GM12878 (cell line): ENCODE data around the gene NDUFB7. TPM values are rescaled to one million over a fixed set of nuclear protein-coding genes. Genes with fewer than 3 reads are reported as not detected.

Source experiments
- CHD2 ChIP-seq: IDR thresholded peaks from 2 replicates; pipeline ENCODE4 v1.6.1; 2011; ENCODE audit warnings: low read depth, low read length, improper control_type of control experiment, borderline replicate concordance
- HCFC1 ChIP-seq: fragments of 150-350 bp; IDR thresholded peaks from 2 replicates; pipeline ENCODE4 v1.6.1; 2014; ENCODE audit warnings: low read length
- HDGF ChIP-seq: fragments of 450-650 bp; IDR thresholded peaks from 2 replicates; pipeline ENCODE4 v1.6.1; 2016; ENCODE audit warnings: antibody characterized with exemption
- IRF3 ChIP-seq: fragments of 450-650 bp; IDR thresholded peaks from 2 replicates; pipeline ENCODE4 v1.6.1; 2014; ENCODE audit warnings: mild to moderate bottlenecking
- KAT2A ChIP-seq: conservative IDR thresholded peaks from 2 replicates; pipeline ENCODE4 v1.6.1; 2011; ENCODE audit warnings: low read depth, low read length; ENCODE audit not compliant: control insufficient read depth
- REST ChIP-seq: IDR thresholded peaks from 2 replicates; pipeline ENCODE4 v1.6.1; 2012; ENCODE audit warnings: mild to moderate bottlenecking, low read depth, low read length
- SMAD5 ChIP-seq: IDR thresholded peaks from 2 replicates; pipeline ENCODE4 v1.6.1; 2016; ENCODE audit warnings: antibody characterized with exemption, low read depth
- SMARCA5 ChIP-seq: fragments of 450-650 bp; IDR thresholded peaks from 2 replicates; pipeline ENCODE4 v1.6.1; 2017; ENCODE audit warnings: mild to moderate bottlenecking
- SREBF1 ChIP-seq: IDR thresholded peaks from 2 replicates; pipeline ENCODE4 v1.6.1; 2012; ENCODE audit warnings: mild to moderate bottlenecking, low read length
- SREBF2 ChIP-seq: IDR thresholded peaks from 2 replicates; pipeline ENCODE4 v1.6.1; 2012; ENCODE audit warnings: mild to moderate bottlenecking, low read length
- TCF12 ChIP-seq: IDR thresholded peaks from 2 replicates; pipeline ENCODE4 v1.6.1; 2011; ENCODE audit warnings: low read depth, mild to moderate bottlenecking, low read length
- ZBED1 ChIP-seq: IDR thresholded peaks from 2 replicates; pipeline ENCODE4 v1.6.1; 2016; ENCODE audit warnings: borderline replicate concordance
- ZNF207 ChIP-seq: fragments of 450-650 bp; IDR thresholded peaks from 2 replicates; pipeline ENCODE4 v1.6.1; 2014; ENCODE audit warnings: antibody characterized with exemption, mild to moderate bottlenecking, borderline replicate concordance
- ZNF592 ChIP-seq: fragments of 450-650 bp; IDR thresholded peaks from 2 replicates; pipeline ENCODE4 v1.6.1; 2017; ENCODE audit warnings: mild to moderate bottlenecking, moderate library complexity
- ZZZ3 ChIP-seq: IDR thresholded peaks from 2 replicates; pipeline ENCODE4 v1.6.1; 2011; ENCODE audit warnings: low read depth; ENCODE audit not compliant: control insufficient read depth, insufficient read length
- polyA plus RNA-seq, 11 experiments: library from polyadenylated mRNA; depleted of rRNA in 4 of 11; unstranded in 6 of 11; stranded (reverse) in 5 of 11; fragments of >200 nt; fragmentation: Nextera tagmentation in 4 of 11; fragmentation: Illumina TruSeq in 1 of 11; extraction: Ambion mirVana in 4 of 11; extraction: Trizol in 1 of 11; gene quantifications; 1 replicate in 1 of 11; 2 replicates in 10 of 11; pipeline versions ENCODE4 v1.2.1 to v1.2.3, GENCODE V29; 2011 to 2016; ENCODE audit warnings: inconsistent platforms in 2 of 11, missing spikeins in 2 of 11, low read depth in 1 of 11
- total RNA-seq, 4 experiments: library from RNA; depleted of rRNA in 3 of 4; stranded (reverse); fragments of >200 nt in 3 of 4; fragmentation: Illumina TruSeq in 1 of 4; extraction: Trizol in 1 of 4; gene quantifications; 2 replicates each; pipeline versions ENCODE4 v1.2.1 to v1.2.3, GENCODE V29; 2013 to 2021
- TF ChIP-seq, protein P1 (sequence below): IDR thresholded peaks from 2 replicates; pipeline ENCODE4 v1.6.1; 2011; ENCODE audit warnings: low read depth, mild to moderate bottlenecking, low read length, moderate library complexity, borderline replicate concordance; ENCODE audit errors: extremely low read depth
- TF ChIP-seq, protein P2 (sequence below): fragments of 450-650 bp; IDR thresholded peaks from 2 replicates; pipeline ENCODE4 v1.6.1; 2017; ENCODE audit warnings: borderline replicate concordance
- TF ChIP-seq, protein P3 (sequence below): fragments of 450-650 bp; IDR thresholded peaks from 2 replicates; pipeline ENCODE4 v1.6.1; 2017; ENCODE audit warnings: antibody characterized with exemption, mild to moderate bottlenecking, moderate library complexity

NDUFB7 gene
- total and polyA plus RNA-seq, 10 of the 15 experiments (the other 5 are each of a cell fraction or from before 2014, with no cell fraction given), result 14.6 to 480 (median 182) TPM

- TF ChIP-seq ZNF592 (0 out of 2 replicates have a peak, but pooled peaks have one; percentile 63), ZNF207 (no peak), ZZZ3 (no peak), HCFC1 (no peak), ZBED1 (peak; percentile 80; the same call in 1 of the 2 replicates), REST (no peak), CHD2 (no peak), IRF3 (no peak), TCF12 (peak; percentile 74; the same call in 1 of the 2 replicates), SMAD5 (no peak), SREBF2 (no peak), SREBF1 (no peak), HDGF (no peak), SMARCA5 (no peak), KAT2A (no peak)
- TF ChIP-seq, protein P1, sequence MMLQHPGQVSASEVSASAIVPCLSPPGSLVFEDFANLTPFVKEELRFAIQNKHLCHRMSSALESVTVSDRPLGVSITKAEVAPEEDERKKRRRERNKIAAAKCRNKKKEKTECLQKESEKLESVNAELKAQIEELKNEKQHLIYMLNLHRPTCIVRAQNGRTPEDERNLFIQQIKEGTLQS, result no peak
- TF ChIP-seq, protein P2, sequence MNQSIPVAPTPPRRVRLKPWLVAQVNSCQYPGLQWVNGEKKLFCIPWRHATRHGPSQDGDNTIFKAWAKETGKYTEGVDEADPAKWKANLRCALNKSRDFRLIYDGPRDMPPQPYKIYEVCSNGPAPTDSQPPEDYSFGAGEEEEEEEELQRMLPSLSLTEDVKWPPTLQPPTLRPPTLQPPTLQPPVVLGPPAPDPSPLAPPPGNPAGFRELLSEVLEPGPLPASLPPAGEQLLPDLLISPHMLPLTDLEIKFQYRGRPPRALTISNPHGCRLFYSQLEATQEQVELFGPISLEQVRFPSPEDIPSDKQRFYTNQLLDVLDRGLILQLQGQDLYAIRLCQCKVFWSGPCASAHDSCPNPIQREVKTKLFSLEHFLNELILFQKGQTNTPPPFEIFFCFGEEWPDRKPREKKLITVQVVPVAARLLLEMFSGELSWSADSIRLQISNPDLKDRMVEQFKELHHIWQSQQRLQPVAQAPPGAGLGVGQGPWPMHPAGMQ, result no peak
- TF ChIP-seq, protein P3, sequence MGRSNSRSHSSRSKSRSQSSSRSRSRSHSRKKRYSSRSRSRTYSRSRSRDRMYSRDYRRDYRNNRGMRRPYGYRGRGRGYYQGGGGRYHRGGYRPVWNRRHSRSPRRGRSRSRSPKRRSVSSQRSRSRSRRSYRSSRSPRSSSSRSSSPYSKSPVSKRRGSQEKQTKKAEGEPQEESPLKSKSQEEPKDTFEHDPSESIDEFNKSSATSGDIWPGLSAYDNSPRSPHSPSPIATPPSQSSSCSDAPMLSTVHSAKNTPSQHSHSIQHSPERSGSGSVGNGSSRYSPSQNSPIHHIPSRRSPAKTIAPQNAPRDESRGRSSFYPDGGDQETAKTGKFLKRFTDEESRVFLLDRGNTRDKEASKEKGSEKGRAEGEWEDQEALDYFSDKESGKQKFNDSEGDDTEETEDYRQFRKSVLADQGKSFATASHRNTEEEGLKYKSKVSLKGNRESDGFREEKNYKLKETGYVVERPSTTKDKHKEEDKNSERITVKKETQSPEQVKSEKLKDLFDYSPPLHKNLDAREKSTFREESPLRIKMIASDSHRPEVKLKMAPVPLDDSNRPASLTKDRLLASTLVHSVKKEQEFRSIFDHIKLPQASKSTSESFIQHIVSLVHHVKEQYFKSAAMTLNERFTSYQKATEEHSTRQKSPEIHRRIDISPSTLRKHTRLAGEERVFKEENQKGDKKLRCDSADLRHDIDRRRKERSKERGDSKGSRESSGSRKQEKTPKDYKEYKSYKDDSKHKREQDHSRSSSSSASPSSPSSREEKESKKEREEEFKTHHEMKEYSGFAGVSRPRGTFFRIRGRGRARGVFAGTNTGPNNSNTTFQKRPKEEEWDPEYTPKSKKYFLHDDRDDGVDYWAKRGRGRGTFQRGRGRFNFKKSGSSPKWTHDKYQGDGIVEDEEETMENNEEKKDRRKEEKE, result no peak
Measured at GRCh38 chr19:14603990-14604387, 32.1 kb upstream of the NDUFB7 start (continued).
